HT-29 (cell line): ENCODE measurements around the gene MLLT3. TPM values are rescaled to one million over a fixed set of nuclear protein-coding genes. Genes with fewer than 3 reads are reported as not detected.

Experiments used
- DNase-seq: peaks from one replicate; pipeline ENCODE4 v3.0.0-alpha.2; 2015; ENCODE audit warnings: low spot score
- total RNA-seq: library from RNA; depleted of rRNA; stranded (reverse); fragments of >200 nt; shearing (Covaris generic); gene quantifications from 2 replicates; pipeline ENCODE4 v1.2.3, GENCODE V29; 2014

MLLT3 gene
- total RNA-seq, 1 experiment from 2014 or later: 20.2 TPM

- peak; percentile 70 for DNase-seq
These were observed 110.2 kb downstream of the MLLT3 start for GRCh38 chr9:20512106-20512505.

- DNase-seq: no peak
These were observed 110.6 kb downstream of the MLLT3 start for GRCh38 chr9:20511686-20512085.

- DNase-seq: no peak
These were observed 112.8 kb downstream of the MLLT3 start for GRCh38 chr9:20509466-20509865.

GRCh38 chr9:20508242-20508641, 114.1 kb downstream of the MLLT3 start:
- DNase-seq: no peak

GRCh38 chr9:20507431-20507830, 114.9 kb downstream of the MLLT3 start:
- DNase-seq: no peak

- no peak for DNase-seq
These were observed 116.0 kb downstream of the MLLT3 start for GRCh38 chr9:20506099-20506900.

GRCh38 chr9:20505574-20505973, 116.7 kb downstream of the MLLT3 start:
- no peak for DNase-seq

- DNase-seq: no peak
These were observed 117.4 kb downstream of the MLLT3 start for GRCh38 chr9:20504930-20505329.

- DNase-seq: no peak
These were observed 122.2 kb downstream of the MLLT3 start for GRCh38 chr9:20500101-20500500.

- DNase-seq: no peak
These were observed 123.3 kb downstream of the MLLT3 start for GRCh38 chr9:20499013-20499412.

GRCh38 chr9:20496328-20496727, 126.0 kb downstream of the MLLT3 start:
- no peak for DNase-seq

GRCh38 chr9:20495098-20495497, 127.2 kb downstream of the MLLT3 start:
- no peak for DNase-seq

GRCh38 chr9:20494035-20494434, 128.3 kb downstream of the MLLT3 start:
- DNase-seq: no peak

GRCh38 chr9:20492772-20493171, 129.5 kb downstream of the MLLT3 start:
- no peak for DNase-seq

GRCh38 chr9:20491612-20492011, 130.7 kb downstream of the MLLT3 start:
- no peak for DNase-seq

GRCh38 chr9:20490246-20490834, 132.0 kb downstream of the MLLT3 start:
- DNase-seq: no peak

- no peak for DNase-seq
These were observed 133.6 kb downstream of the MLLT3 start for GRCh38 chr9:20488691-20489090.

GRCh38 chr9:20486552-20486951, 135.7 kb downstream of the MLLT3 start:
- no peak for DNase-seq

GRCh38 chr9:20481437-20481836, 140.9 kb downstream of the MLLT3 start:
- DNase-seq: no peak

- DNase-seq: no peak
These were observed 142.1 kb downstream of the MLLT3 start for GRCh38 chr9:20480249-20480648.

GRCh38 chr9:20479419-20480155, 142.7 kb downstream of the MLLT3 start:
- no peak for DNase-seq

- no peak for DNase-seq
These were observed 143.5 kb downstream of the MLLT3 start for GRCh38 chr9:20478786-20479185.
